GM23248 (cell line): ENCODE measurements around the gene ADGRE2.

ENCODE experiments used
- EZH2 ChIP-seq: fragments of 200-600 bp; sonication (generic); IDR thresholded peaks from 2 replicates; pipeline ENCODE4 v1.6.1; 2018; ENCODE audit warnings: antibody characterized with exemption, mild to moderate bottlenecking; ENCODE audit not compliant: insufficient read depth, poor library complexity, severe bottlenecking
- EZH2phosphoT487 ChIP-seq: fragments of 200-600 bp; sonication (generic); IDR thresholded peaks from 2 replicates; pipeline ENCODE4 v1.6.1; 2018; ENCODE audit warnings: antibody characterized with exemption, moderate library complexity, mild to moderate bottlenecking, low read depth; ENCODE audit not compliant: insufficient read depth

GRCh38 chr19:14772467-14772866 lies 5.9 kb downstream of the ADGRE2 start:
- TF ChIP-seq EZH2 (no peak), EZH2phosphoT487 (no peak)
